AG04449 (cell line): ENCODE results near the gene NTRK2.

Experiments used
- CTCF ChIA-PET: fragments of 350-600 bp; formaldehyde crosslinking; extraction: SDS; loops from one replicate; lab custom pipeline; 2021; ENCODE audit warnings: antibody characterized with exemption; lab: Yijun Ruan, JAX
- POLR2A ChIA-PET: fragments of 400-600, 350-600 bp; formaldehyde crosslinking; extraction: SDS; loops from one replicate; lab custom pipeline; 2020; ENCODE audit warnings: antibody characterized with exemption, inconsistent platforms; lab: Yijun Ruan, JAX
- DNase-seq: peaks from one replicate; pipeline ENCODE4 v3.0.0-alpha.2; 2010; ENCODE audit warnings: low read depth, low spot score
- H3K4me3 ChIP-seq: 2 replicates; pipeline ENCODE4 v1.5.1; 2011; ENCODE audit warnings: low read depth, mild to moderate bottlenecking, control low read depth, low read length
- TF ChIP-seq, protein P1 (sequence below): IDR thresholded peaks from one replicate; pipeline ENCODE4 v1.5.1; 2011; ENCODE audit warnings: mild to moderate bottlenecking, moderate library complexity, low read length, control low read depth, inconsistent platforms; ENCODE audit not compliant: insufficient read depth; ENCODE audit errors: missing control alignments

The NTRK2 gene

DNA sequence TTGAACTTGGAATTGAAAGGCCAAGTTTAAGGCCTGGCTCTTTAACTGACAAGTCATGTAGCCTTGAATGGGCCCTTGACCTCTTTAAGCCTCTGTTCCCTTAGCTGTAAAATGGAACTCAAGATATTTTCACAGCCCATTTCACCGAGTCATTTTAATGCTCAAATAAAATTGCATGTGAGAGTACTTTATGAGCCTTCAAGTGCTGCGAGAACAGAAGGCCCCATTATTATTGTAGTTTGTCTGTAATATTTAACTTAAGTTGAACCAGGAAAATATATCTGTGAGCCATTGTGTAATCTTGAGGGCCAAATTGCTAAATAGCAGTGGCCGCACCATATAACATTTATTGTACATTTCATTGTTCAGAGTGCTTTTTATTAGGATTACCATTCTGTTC lies 249.9 kb downstream of the NTRK2 start:
- no peak overlapping the region for H3K4me3 ChIP-seq
- TF ChIP-seq, protein P1, sequence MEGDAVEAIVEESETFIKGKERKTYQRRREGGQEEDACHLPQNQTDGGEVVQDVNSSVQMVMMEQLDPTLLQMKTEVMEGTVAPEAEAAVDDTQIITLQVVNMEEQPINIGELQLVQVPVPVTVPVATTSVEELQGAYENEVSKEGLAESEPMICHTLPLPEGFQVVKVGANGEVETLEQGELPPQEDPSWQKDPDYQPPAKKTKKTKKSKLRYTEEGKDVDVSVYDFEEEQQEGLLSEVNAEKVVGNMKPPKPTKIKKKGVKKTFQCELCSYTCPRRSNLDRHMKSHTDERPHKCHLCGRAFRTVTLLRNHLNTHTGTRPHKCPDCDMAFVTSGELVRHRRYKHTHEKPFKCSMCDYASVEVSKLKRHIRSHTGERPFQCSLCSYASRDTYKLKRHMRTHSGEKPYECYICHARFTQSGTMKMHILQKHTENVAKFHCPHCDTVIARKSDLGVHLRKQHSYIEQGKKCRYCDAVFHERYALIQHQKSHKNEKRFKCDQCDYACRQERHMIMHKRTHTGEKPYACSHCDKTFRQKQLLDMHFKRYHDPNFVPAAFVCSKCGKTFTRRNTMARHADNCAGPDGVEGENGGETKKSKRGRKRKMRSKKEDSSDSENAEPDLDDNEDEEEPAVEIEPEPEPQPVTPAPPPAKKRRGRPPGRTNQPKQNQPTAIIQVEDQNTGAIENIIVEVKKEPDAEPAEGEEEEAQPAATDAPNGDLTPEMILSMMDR: no peak
- POLR2A ChIA-PET: no interaction called here
- no peak for DNase-seq
- CTCF ChIA-PET: no interaction called here

DNA sequence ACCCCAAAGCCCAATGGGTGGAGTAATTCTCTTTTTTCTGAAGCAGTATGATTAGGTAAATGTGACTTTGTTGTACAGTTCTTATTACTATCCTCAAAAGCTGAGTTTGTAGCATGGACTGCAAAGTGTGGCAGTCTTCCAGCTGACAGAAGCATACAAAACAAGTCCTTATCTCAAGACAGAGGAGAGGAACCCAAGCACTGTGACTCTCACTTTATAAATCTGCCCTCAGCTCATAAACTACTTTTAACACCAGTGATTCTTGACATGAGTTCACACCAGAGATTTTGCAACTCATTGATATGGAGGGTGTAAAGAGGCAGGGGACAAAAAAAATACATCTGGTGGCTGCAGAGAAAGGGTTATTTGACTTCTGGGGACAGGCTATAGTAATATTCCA lies 251.6 kb downstream of the NTRK2 start:
- POLR2A ChIA-PET: no interaction called here
- H3K4me3 ChIP-seq: no peak overlapping the region
- CTCF ChIA-PET: no interaction called here
- DNase-seq: no peak
- TF ChIP-seq, protein P1: no peak

- CTCF ChIA-PET: no interaction called here
- TF ChIP-seq, protein P1: no peak
- no peak overlapping the region for H3K4me3 ChIP-seq
- POLR2A ChIA-PET: no interaction called here
- no peak for DNase-seq
Observed at GRCh38 chr9:84922051-84922450, 252.5 kb downstream of the NTRK2 start.

- H3K4me3 ChIP-seq: no peak overlapping the region
- CTCF ChIA-PET: no interaction called here
- no peak for DNase-seq
- TF ChIP-seq, protein P1: no peak
- POLR2A ChIA-PET: no interaction called here
Observed at GRCh38 chr9:84924266-84924665, 254.7 kb downstream of the NTRK2 start.

DNA sequence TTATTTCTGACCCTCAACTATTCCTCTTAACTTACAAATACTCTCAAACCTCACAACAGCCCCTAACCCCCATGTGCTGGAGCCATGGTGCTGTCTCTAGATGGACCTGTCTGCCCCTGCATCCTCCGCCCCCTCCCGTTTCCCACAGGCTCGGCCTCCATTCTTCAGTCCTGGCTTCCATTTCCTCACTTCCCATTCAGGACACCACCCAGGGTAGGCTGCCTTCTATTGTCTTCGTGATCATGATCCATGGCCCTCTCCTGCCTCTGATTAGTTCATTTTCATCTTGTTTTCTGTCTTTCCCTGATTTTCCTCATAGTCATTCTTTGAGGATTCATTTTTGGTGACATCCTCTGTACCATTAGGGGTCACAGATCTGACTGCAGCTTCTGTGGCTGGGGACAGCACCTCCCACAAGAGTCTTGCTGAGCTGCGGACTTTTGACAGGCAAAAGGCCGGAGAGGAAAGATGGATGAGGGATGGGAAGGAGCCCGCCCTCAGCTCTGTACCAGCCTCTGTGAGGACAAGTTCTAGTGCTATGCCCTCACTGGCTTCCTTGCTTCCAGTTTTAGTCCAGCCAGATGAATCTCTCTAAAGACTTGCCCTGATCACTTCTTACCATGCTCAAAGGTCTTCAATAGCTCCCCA lies 255.8 kb downstream of the NTRK2 start:
- DNase-seq: no peak
- ChIA-PET CTCF (no interaction called here), POLR2A (no interaction called here)
- TF ChIP-seq, protein P1: no peak
- no peak overlapping the region for H3K4me3 ChIP-seq

DNA sequence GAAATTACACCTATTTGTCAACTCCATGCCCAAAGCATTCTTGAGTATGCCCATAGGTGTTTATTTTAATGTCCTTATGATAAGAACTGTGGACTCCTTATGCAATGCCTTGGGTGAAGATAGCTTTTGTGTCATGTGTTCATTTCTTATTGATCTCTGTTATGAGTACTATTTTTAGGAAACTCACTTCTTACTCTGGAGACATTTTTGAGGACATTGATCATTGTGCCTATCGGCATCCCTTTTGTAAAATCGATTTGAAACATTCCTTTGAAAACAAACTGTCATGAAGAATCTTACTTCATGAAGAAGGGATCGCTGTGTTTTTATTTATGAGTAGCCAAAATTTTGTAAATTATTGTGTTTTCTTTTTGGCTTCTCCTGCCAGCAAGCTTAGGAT lies 257.3 kb downstream of the NTRK2 start:
- no peak overlapping the region for H3K4me3 ChIP-seq
- TF ChIP-seq, protein P1: no peak
- POLR2A ChIA-PET: no interaction called here
- CTCF ChIA-PET: no interaction called here
- no peak for DNase-seq
